GM12878 (cell line): ENCODE data around the gene SPTLC2. TPM values are rescaled to one million over a fixed set of nuclear protein-coding genes. Genes with fewer than 3 reads are reported as not detected.

Experiments used
- ATAC-seq: fragments of 200-7000 bp; cut with Tn5 transposase; 3 replicates; pipeline ENCODE4 v1.9.1; 2020; ENCODE audit warnings: mild to moderate bottlenecking, moderate library complexity
- BruUV-seq: library from RNA; stranded (reverse); fragments of 400-500 nt; replicated peaks from 2 replicates; lab custom pipeline; 2021; lab: Mats Ljungman, UMichigan
- CTCF ChIA-PET: fragments of 300-600 bp; sonication (Branson Sonifier 250); formaldehyde crosslinking; extraction: SDS; loops from one replicate; lab custom pipeline; 2021; ENCODE audit warnings: inconsistent platforms; lab: Yijun Ruan, JAX
- POLR2A ChIA-PET: fragments of 350-600 bp; formaldehyde crosslinking; extraction: SDS; loops from one replicate; lab custom pipeline; 2021; ENCODE audit warnings: inconsistent platforms; lab: Charles Lee
- RAD21 ChIA-PET: fragments of 300-600 bp; sonication (Branson Sonifier 250); formaldehyde crosslinking; loops from one replicate; lab custom pipeline; 2023; ENCODE audit warnings: antibody characterized with exemption; ENCODE audit not compliant: unreplicated experiment; lab: Charles Lee
- SMC1A ChIA-PET: fragments of 300-600 bp; sonication (Branson Sonifier 250); formaldehyde crosslinking; loops from one replicate; lab custom pipeline; 2023; ENCODE audit not compliant: unreplicated experiment, uncharacterized antibody; lab: Charles Lee
- DNase-seq: peaks from one replicate; pipeline ENCODE4 v3.0.0-alpha.2; 2011; ENCODE audit warnings: low read depth, low spot score
- FAIRE-seq: peaks from 3 replicates; lab custom pipeline; 2011; peaks lifted over from hg19 to GRCh38; lab: Jason Lieb, UNC
- H2AFZ ChIP-seq: 2 replicates; pipeline ENCODE4 v1.6.0; 2011; ENCODE audit warnings: low read depth, low read length, control low read depth; ENCODE audit not compliant: control insufficient read depth
- H3K27ac ChIP-seq: 2 replicates; pipeline ENCODE4 v1.5.1; 2011; ENCODE audit warnings: control low read depth; ENCODE audit not compliant: control insufficient read depth, insufficient read depth
- H3K27me3 ChIP-seq, 2 experiments: replicated peaks in 1 of 2; 2 replicates each; pipeline versions ENCODE4 v1.6.0 to v1.6.1; 2011; ENCODE audit warnings: low read length in 1 of 2; ENCODE audit not compliant: control insufficient read depth in 2 of 2, insufficient read depth in 2 of 2
- H3K36me3 ChIP-seq, 2 experiments: 2 replicates each; pipeline ENCODE4 v1.5.1; 2011; ENCODE audit warnings: low read length in 1 of 2; ENCODE audit not compliant: control insufficient read depth in 2 of 2, insufficient read depth in 2 of 2
- H3K4me1 ChIP-seq: 2 replicates; pipeline ENCODE4 v1.6.1; 2011; ENCODE audit warnings: mild to moderate bottlenecking, low read length, moderate library complexity, mixed read lengths; ENCODE audit not compliant: control insufficient read depth, insufficient read depth
- H3K4me2 ChIP-seq: 2 replicates; pipeline ENCODE4 v1.6.0; 2011; ENCODE audit warnings: control low read depth; ENCODE audit not compliant: control insufficient read depth, insufficient read depth
- H3K4me3 ChIP-seq: fragments of 200-600 bp; sonication (generic); 2 replicates; pipeline ENCODE4 v1.5.1; 2016
- H3K79me2 ChIP-seq: 2 replicates; pipeline ENCODE4 v1.6.0; 2011; ENCODE audit warnings: low read length; ENCODE audit not compliant: control insufficient read depth, insufficient read depth
- H3K9ac ChIP-seq: 2 replicates; pipeline ENCODE4 v1.8.0; 2011; ENCODE audit warnings: low read length, control low read depth, mixed read lengths; ENCODE audit not compliant: control insufficient read depth, insufficient read depth
- H3K9me3 ChIP-seq: replicated peaks from 3 replicates; pipeline ENCODE4 v1.5.1; 2011; ENCODE audit warnings: mild to moderate bottlenecking, low read length; ENCODE audit not compliant: control insufficient read depth, insufficient read depth
- H4K20me1 ChIP-seq: 2 replicates; pipeline ENCODE4 v1.6.0; 2011; ENCODE audit not compliant: control insufficient read depth, insufficient read depth
- NBN ChIP-seq: fragments of 450-650 bp; IDR thresholded peaks from 2 replicates; pipeline ENCODE4 v1.6.1; 2016
- NFYA ChIP-seq: IDR thresholded peaks from 2 replicates; pipeline ENCODE4 v1.6.1; 2011; ENCODE audit warnings: low read depth, mild to moderate bottlenecking, low read length, improper control_type of control experiment, borderline replicate concordance
- RAD21 ChIP-seq: IDR thresholded peaks from 2 replicates; pipeline ENCODE4 v1.6.1; 2011; ENCODE audit warnings: mild to moderate bottlenecking, low read depth, low read length, moderate library complexity; ENCODE audit not compliant: insufficient read depth
- SMC3 ChIP-seq: IDR thresholded peaks from 2 replicates; pipeline ENCODE4 v1.6.1; 2011; ENCODE audit warnings: low read length, improper control_type of control experiment, borderline replicate concordance
- STAT3 ChIP-seq: IDR thresholded peaks from 2 replicates; pipeline ENCODE4 v1.6.1; 2011; ENCODE audit warnings: low read depth, low read length, improper control_type of control experiment
- YY1 ChIP-seq: IDR thresholded peaks from 2 replicates; pipeline ENCODE4 v1.6.1; 2011; ENCODE audit warnings: low read depth, mild to moderate bottlenecking, low read length
- WGBS: methylation state at CpG from one replicate; pipeline ENCODE4 v1.1.6; 2016; ENCODE audit warnings: low lambda C conversion rate; ENCODE audit not compliant: insufficient replicate concordance, insufficient coverage; ENCODE audit errors: missing lambda C conversion rate; 5-methylcytosine and 5-hydroxymethylcytosine counted together
- in situ Hi-C: fragments of 300-500 bp; cut with MboI; formaldehyde crosslinking; loops from 9 replicates; pipeline ENCODE4 v1.14.3; 2018; ENCODE audit warnings: mixed read lengths
- intact Hi-C: fragments of 100-400 bp; cut with micrococcal nuclease; formaldehyde crosslinking; loops from one replicate; pipeline ENCODE4 v1.14.2; 2022; ENCODE audit not compliant: unreplicated experiment
- polyA plus RNA-seq, 11 experiments: library from polyadenylated mRNA; depleted of rRNA in 4 of 11; unstranded in 6 of 11; stranded (reverse) in 5 of 11; fragments of >200 nt; fragmentation: Nextera tagmentation in 4 of 11; fragmentation: Illumina TruSeq in 1 of 11; extraction: Ambion mirVana in 4 of 11; extraction: Trizol in 1 of 11; gene quantifications; 1 replicate in 1 of 11; 2 replicates in 10 of 11; pipeline versions ENCODE4 v1.2.1 to v1.2.3, GENCODE V29; 2011 to 2016; ENCODE audit warnings: inconsistent platforms in 2 of 11, missing spikeins in 2 of 11, low read depth in 1 of 11
- total RNA-seq, 4 experiments: library from RNA; depleted of rRNA in 3 of 4; stranded (reverse); fragments of >200 nt in 3 of 4; fragmentation: Illumina TruSeq in 1 of 4; extraction: Trizol in 1 of 4; gene quantifications; 2 replicates each; pipeline versions ENCODE4 v1.2.1 to v1.2.3, GENCODE V29; 2013 to 2021
- TF ChIP-seq, protein P1 (sequence below), 3 experiments: IDR thresholded peaks in 2 of 3; conservative IDR thresholded peaks in 1 of 3; 2 replicates each; pipeline ENCODE4 v1.5.1; 2011; ENCODE audit warnings: low read depth in 3 of 3, low read length in 3 of 3, mild to moderate bottlenecking in 3 of 3, control low read depth in 2 of 3, moderate library complexity in 2 of 3, inconsistent platforms in 1 of 3, mixed read lengths in 1 of 3; ENCODE audit not compliant: control insufficient read depth in 2 of 3, insufficient read depth in 1 of 3; ENCODE audit errors: extremely low read depth in 1 of 3
- TF ChIP-seq, protein P2 (sequence below): fragments of 450-650 bp; IDR thresholded peaks from 2 replicates; pipeline ENCODE4 v1.6.1; 2017; ENCODE audit warnings: low read depth, mild to moderate bottlenecking, moderate library complexity

The SPTLC2 gene
- total and polyA plus RNA-seq, 10 of the 15 experiments (the other 5 are each of a cell fraction or from before 2014, with no cell fraction given) = 6.9 to 35.1 (median 19.7) TPM

DNA sequence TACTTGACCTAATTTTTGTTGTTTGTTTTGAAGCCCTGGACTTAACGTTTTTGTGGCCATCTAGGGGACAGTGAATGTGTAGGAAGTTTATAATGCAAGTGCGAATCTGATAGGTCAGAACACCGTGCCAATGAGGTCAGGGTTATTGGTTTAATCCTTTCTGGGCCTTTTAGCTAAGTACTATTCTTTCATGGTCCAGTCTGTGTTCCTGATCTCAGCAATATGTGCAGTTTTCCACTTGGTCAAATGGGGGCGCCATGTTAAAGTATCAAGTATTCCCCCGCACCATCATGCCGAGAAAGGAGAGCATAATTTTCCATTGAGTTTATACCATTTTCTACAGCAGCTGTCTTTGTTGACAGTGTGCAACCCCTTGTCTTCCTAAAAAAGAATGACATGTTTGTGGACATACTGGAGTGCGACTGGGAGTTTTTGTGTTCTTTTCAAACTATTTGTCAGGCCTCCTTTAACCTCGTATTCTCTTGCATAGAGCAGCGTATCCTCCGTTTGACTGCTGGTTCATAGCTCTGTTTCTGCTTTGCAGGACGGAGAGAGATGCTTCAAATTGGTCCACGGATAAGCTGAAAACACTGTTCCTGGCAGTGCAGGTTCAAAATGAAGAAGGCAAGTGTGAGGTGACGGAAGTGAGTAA lies 157.2 kb downstream of the SPTLC2 start:
- FAIRE-seq (no peak), ATAC-seq (peak; percentile 18), DNase-seq (peak; percentile 24)
- peak overlapping the region; percentile 73 for H3K4me2 ChIP-seq
- peaks cover 13% of the 10 kb centered on the region for H3K4me1 ChIP-seq
- peaks cover 53% of the 10 kb centered on the region for H3K79me2 ChIP-seq
- BruUV-seq = no TSS peak
- TF ChIP-seq YY1 (peak; percentile 47), NBN (0 out of 2 replicates have a peak, but pooled peaks have one; percentile 33), SMC3 (peak; percentile 56; the same call in 1 of the 2 replicates), NFYA (no peak), RAD21 (peak; percentile 73), STAT3 (no peak)
- TF ChIP-seq, protein P1, sequence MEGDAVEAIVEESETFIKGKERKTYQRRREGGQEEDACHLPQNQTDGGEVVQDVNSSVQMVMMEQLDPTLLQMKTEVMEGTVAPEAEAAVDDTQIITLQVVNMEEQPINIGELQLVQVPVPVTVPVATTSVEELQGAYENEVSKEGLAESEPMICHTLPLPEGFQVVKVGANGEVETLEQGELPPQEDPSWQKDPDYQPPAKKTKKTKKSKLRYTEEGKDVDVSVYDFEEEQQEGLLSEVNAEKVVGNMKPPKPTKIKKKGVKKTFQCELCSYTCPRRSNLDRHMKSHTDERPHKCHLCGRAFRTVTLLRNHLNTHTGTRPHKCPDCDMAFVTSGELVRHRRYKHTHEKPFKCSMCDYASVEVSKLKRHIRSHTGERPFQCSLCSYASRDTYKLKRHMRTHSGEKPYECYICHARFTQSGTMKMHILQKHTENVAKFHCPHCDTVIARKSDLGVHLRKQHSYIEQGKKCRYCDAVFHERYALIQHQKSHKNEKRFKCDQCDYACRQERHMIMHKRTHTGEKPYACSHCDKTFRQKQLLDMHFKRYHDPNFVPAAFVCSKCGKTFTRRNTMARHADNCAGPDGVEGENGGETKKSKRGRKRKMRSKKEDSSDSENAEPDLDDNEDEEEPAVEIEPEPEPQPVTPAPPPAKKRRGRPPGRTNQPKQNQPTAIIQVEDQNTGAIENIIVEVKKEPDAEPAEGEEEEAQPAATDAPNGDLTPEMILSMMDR (IDR thresholded peaks at IDR 0.05 in 2 of 3, conservative IDR thresholded peaks at IDR 0.05 in 1 of 3; ENCODE audit: control insufficient read depth in 2 of 3, extremely low read depth in 1 of 3, insufficient read depth in 1 of 3, low read depth in 3 of 3, low read length in 3 of 3) = peak; percentile 66 to 82 (median 81)
- TF ChIP-seq, protein P2, sequence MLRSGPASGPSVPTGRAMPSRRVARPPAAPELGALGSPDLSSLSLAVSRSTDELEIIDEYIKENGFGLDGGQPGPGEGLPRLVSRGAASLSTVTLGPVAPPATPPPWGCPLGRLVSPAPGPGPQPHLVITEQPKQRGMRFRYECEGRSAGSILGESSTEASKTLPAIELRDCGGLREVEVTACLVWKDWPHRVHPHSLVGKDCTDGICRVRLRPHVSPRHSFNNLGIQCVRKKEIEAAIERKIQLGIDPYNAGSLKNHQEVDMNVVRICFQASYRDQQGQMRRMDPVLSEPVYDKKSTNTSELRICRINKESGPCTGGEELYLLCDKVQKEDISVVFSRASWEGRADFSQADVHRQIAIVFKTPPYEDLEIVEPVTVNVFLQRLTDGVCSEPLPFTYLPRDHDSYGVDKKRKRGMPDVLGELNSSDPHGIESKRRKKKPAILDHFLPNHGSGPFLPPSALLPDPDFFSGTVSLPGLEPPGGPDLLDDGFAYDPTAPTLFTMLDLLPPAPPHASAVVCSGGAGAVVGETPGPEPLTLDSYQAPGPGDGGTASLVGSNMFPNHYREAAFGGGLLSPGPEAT = 0 out of 2 replicates have a peak, but pooled peaks have one; percentile 25
- ChIA-PET POLR2A (interaction anchor here (0.8 to 1.6 kb wide), 9 partner anchors 9 to 149 kb away, joined by 3 to 7 read pairs (median 4); partner anchors contain the start of genes GSTZ1, SAMD15 and TMED8), CTCF (interaction anchor here (0.5 to 4.6 kb wide), 57 partner anchors 8 to 388 kb away, joined by 3 to 140 read pairs (median 4); partner anchors contain the start of genes ALKBH1, SAMD15, SLIRP and SNW1), SMC1A (interaction anchor here (0.7 to 2.7 kb wide), 32 partner anchors 9 to 293 kb away, joined by 3 to 91 read pairs (median 4); partner anchors contain the start of genes ALKBH1, GSTZ1, POMT2 and SLIRP), RAD21 (interaction anchor here (0.5 to 3.2 kb wide), 25 partner anchors 13 to 381 kb away, joined by 3 to 44 read pairs (median 4); partner anchors contain the start of genes GSTZ1, POMT2, SAMD15 and TMED8)
- H3K4me3 ChIP-seq = peak overlapping the region; percentile 82
- peak overlapping the region; percentile 88 for H3K9ac ChIP-seq
- intact Hi-C loops (loop anchor here (2.0 to 5.0 kb wide), 3 partner anchors 82 to 307 kb away; partner anchors contain the start of genes ALKBH1, SAMD15, SLIRP and TMED8), in situ Hi-C loops (no loop called here)
- H3K27me3 ChIP-seq = no peaks in the 10 kb centered on the region
- no peaks in the 10 kb centered on the region for H3K9me3 ChIP-seq
- H4K20me1 ChIP-seq = peaks cover 4% of the 10 kb centered on the region; the same call in 1 of the 2 replicates
- 38% methylated on average over 13 of the region's 13 CpGs for WGBS
- peak overlapping the region; percentile 97 for H3K27ac ChIP-seq
- H2AFZ ChIP-seq = no peak overlapping the region
- peaks cover 12 to 26% of the 10 kb centered on the region in 2 experiments for H3K36me3 ChIP-seq
